Measurements from ENCODE around the gene C1orf185.

C1orf185 gene

GRCh38 chr1:51192213-51192843, 90.3 kb downstream of the C1orf185 start:
- DNase-seq (ENCODE audit: low read depth) = peak; percentile 80
- H3K4me3 ChIP-seq (ENCODE audit: low read depth, low read length) = no peak overlapping the region
- peak; percentile 88 for TF ChIP-seq CTCF (IDR thresholded peaks at IDR 0.05; ENCODE audit: low read depth, low read length, missing control alignments)
- in situ Hi-C loops (cut with HindIII; ENCODE audit: low sequenced_read_pairs) = no loop called here

GRCh38 chr1:51193564-51193963, 91.5 kb downstream of the C1orf185 start:
- in situ Hi-C loops (cut with HindIII; ENCODE audit: low sequenced_read_pairs) = no loop called here
- no peak for DNase-seq (ENCODE audit: low read depth)
- no peak for TF ChIP-seq CTCF (IDR thresholded peaks at IDR 0.05; ENCODE audit: low read depth, low read length, missing control alignments)
- no peak overlapping the region for H3K4me3 ChIP-seq (ENCODE audit: low read depth, low read length)

Data from astrocyte of the cerebellum (primary cell).